Naive thymus-derived CD8-positive, alpha-beta T cell (primary cell): ENCODE data around the gene RANBP10. TPM values are rescaled to one million over a fixed set of nuclear protein-coding genes. Genes with fewer than 3 reads are reported as not detected.

Source experiments
- ATAC-seq, 2 donors: fragments of 150-1000 bp; cut with Tn5 transposase in 1 of 2; sonication (Bioruptor Pico), chemical (Tn5 transposase) in 1 of 2; 1 replicate in 1 of 2; 2 replicates in 1 of 2; pipeline ENCODE4 v1.10.0; 2021; ENCODE audit warnings: mild to moderate bottlenecking in 2 of 2, moderate library complexity in 2 of 2
- POLR2A ChIA-PET: fragments of 350-600 bp; sonication (Branson Sonifier 250); formaldehyde crosslinking; loops from one replicate; lab custom pipeline; 2021; ENCODE audit warnings: antibody characterized with exemption; lab: Charles Lee
- DNase-seq, 10 donors: peaks; one replicate each; pipeline versions ENCODE4 v3.0.0 to v3.0.0-alpha.2; 2020 to 2022
- H3K27ac Mint-ChIP-seq, 10 donors: one replicate each; pipeline ENCODE4 v1.8.0; 2020 to 2022; ENCODE audit warnings: mild to moderate bottlenecking in 10 of 10, mixed read lengths in 10 of 10, moderate library complexity in 4 of 10, inconsistent platforms in 1 of 10
- H3K27me3 Mint-ChIP-seq, 5 donors: one replicate each; pipeline ENCODE4 v1.8.0; 2021 to 2022; ENCODE audit warnings: mixed read lengths in 5 of 5
- H3K36me3 Mint-ChIP-seq, 3 donors: one replicate each; pipeline ENCODE4 v1.8.0; 2020 to 2022; ENCODE audit warnings: mixed read lengths in 3 of 3, mild to moderate bottlenecking in 2 of 3, inconsistent platforms in 1 of 3
- H3K4me1 Mint-ChIP-seq, 4 donors: one replicate each; pipeline ENCODE4 v1.8.0; 2021 to 2022; ENCODE audit warnings: mixed read lengths in 4 of 4
- H3K4me3 Mint-ChIP-seq, 10 donors: one replicate each; pipeline ENCODE4 v1.8.0; 2020 to 2022; ENCODE audit warnings: mild to moderate bottlenecking in 10 of 10, mixed read lengths in 10 of 10, moderate library complexity in 6 of 10, inconsistent platforms in 1 of 10
- H3K9me3 Mint-ChIP-seq, 9 donors: one replicate each; pipeline ENCODE4 v1.8.0; 2020 to 2022; ENCODE audit warnings: mixed read lengths in 9 of 9, mild to moderate bottlenecking in 3 of 9, inconsistent platforms in 1 of 9, moderate library complexity in 1 of 9
- polyA plus RNA-seq, 3 donors: library from polyadenylated mRNA; unstranded; fragments of 300-500 nt; fragmentation: Illumina TruSeq; gene quantifications; one replicate each; pipeline ENCODE4 v1.2.3, GENCODE V29; 2021
- total RNA-seq, 8 experiments: library from RNA in 2 of 8; stranded (reverse) in 2 of 8; gene quantifications; one replicate each; pipeline ENCODE4 v1.2.3 and lab custom pipeline; 2021 to 2026

The RANBP10 gene
- total and polyA plus RNA-seq, 5 experiments from 2014 or later, result 5.8 to 23.6 (median 13.8) TPM

DNA sequence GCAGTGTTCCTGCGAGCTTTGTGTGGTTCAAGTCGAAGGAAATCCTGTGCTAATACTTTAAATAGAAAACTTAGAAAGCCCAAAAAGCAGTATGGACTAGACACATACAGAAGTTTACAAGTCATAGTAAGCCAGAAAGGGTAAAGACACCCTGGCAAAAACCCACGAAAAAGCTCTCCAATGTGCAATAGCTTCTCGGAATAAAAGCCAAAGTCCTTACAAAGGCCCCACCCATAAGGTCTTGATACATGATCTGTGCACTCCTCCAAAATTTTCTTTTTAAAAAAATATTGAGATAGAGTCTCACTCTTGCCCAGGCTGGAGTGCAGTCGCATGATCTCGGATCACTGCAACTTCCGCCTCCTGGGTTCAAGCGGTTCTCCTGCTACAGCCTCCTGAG is 129.4 kb downstream of the RANBP10 start:
- POLR2A ChIA-PET, result no interaction called here
- H3K27ac Mint-ChIP-seq, result peak overlapping the region in 2 of 10 donors; percentile 34 to 75
- peaks cover 0 to 10% (median 4%) of the 10 kb centered on the region in 4 donors for H3K4me1 Mint-ChIP-seq
- no peaks in the 10 kb centered on the region for H3K9me3 Mint-ChIP-seq
- H3K4me3 Mint-ChIP-seq, result no peak overlapping the region
- H3K36me3 Mint-ChIP-seq, result no peaks in the 10 kb centered on the region
- DNase-seq (no peak), ATAC-seq (no peak)
- H3K27me3 Mint-ChIP-seq, result no peaks in the 10 kb centered on the region

DNA sequence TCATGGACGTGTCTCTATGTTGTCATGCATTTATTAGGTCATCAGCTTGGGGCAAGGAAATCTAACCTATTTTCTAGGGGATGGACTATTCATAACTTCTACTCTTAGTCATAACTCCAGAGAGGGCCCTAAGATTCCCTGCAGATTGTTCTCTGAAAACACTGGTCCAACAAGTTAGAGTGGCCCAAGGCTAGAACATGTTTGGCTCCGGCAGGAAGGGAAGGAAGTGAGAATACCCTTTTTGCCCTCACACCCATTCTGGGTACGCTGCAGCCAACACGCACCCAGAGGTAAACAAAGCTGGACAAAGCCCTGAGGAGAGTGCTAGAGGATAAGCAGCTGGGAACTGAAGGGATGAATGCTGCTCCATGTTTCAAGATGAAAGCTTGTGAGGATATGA is 129.8 kb downstream of the RANBP10 start:
- Mint-ChIP-seq H3K36me3 (no peaks in the 10 kb centered on the region), H3K27me3 (no peaks in the 10 kb centered on the region), H3K27ac (peak overlapping the region in 2 of 10 donors; percentile 47 to 75), H3K9me3 (no peaks in the 10 kb centered on the region), H3K4me1 (peaks cover 0 to 10% (median 4%) of the 10 kb centered on the region in 4 donors), H3K4me3 (no peak overlapping the region)
- ATAC-seq, result no peak
- POLR2A ChIA-PET, result no interaction called here
- peak in 1 of 10 donors; percentile 10 for DNase-seq

- Mint-ChIP-seq H3K4me3 (no peak overlapping the region), H3K27ac (peak overlapping the region in 1 of 10 donors; percentile 51), H3K27me3 (no peaks in the 10 kb centered on the region), H3K36me3 (no peaks in the 10 kb centered on the region), H3K4me1 (peaks cover 0 to 10% (median 4%) of the 10 kb centered on the region in 4 donors), H3K9me3 (no peaks in the 10 kb centered on the region)
- ATAC-seq (no peak), DNase-seq (no peak)
- POLR2A ChIA-PET, result no interaction called here
Measured at GRCh38 chr16:67675999-67676398, 130.4 kb downstream of the RANBP10 start.

DNA sequence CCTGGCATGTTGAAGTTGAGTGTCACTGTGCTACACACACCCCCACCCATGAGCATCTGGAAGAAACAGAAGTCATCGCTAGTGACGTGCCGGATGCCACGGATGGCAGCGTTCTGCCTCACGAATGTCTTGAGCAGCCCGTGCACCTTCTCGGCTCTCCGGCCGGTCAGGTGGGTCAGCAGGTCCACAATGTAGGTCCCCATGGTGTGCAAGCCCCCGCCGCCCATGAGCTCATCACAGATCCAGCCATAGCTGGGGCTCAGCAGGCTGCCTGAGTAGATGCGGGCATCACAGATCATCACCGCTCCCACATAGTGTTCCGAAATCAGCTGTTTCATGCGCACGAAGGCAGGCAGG is 130.8 kb downstream of the RANBP10 start:
- POLR2A ChIA-PET, result no interaction called here
- ATAC-seq (no peak), DNase-seq (peak in 1 of 10 donors; percentile 61)
- H3K36me3 Mint-ChIP-seq, result no peaks in the 10 kb centered on the region
- peaks cover 0 to 10% (median 4%) of the 10 kb centered on the region in 4 donors for H3K4me1 Mint-ChIP-seq
- no peak overlapping the region for H3K4me3 Mint-ChIP-seq
- H3K9me3 Mint-ChIP-seq, result no peaks in the 10 kb centered on the region
- H3K27ac Mint-ChIP-seq, result no peak overlapping the region
- no peaks in the 10 kb centered on the region for H3K27me3 Mint-ChIP-seq

GRCh38 chr16:67674851-67675578 is 131.3 kb downstream of the RANBP10 start:
- ATAC-seq, result no peak
- Mint-ChIP-seq H3K27ac (peak overlapping the region in 2 of 10 donors; percentile 3 to 75), H3K9me3 (no peaks in the 10 kb centered on the region), H3K27me3 (no peaks in the 10 kb centered on the region), H3K4me3 (no peak overlapping the region), H3K36me3 (no peaks in the 10 kb centered on the region), H3K4me1 (peaks cover 0 to 10% (median 4%) of the 10 kb centered on the region in 4 donors)
- DNase-seq, result peak in 1 of 10 donors; percentile 34
- POLR2A ChIA-PET, result no interaction called here

- Mint-ChIP-seq H3K27me3 (no peaks in the 10 kb centered on the region), H3K9me3 (no peaks in the 10 kb centered on the region), H3K4me1 (peaks cover 0 to 14% (median 5%) of the 10 kb centered on the region in 4 donors), H3K36me3 (no peaks in the 10 kb centered on the region), H3K4me3 (no peak overlapping the region), H3K27ac (peak overlapping the region in 7 of 10 donors; percentile 28 to 88 (median 73))
- DNase-seq (peak in 1 of 10 donors; percentile 55), ATAC-seq (no peak)
- POLR2A ChIA-PET, result no interaction called here
Measured at GRCh38 chr16:67673712-67674580, 132.4 kb downstream of the RANBP10 start.

Other genes with a start within 250 kb of the RANBP10 start
- gene CTCF, start 244.0 kb downstream of the RANBP10 start, total RNA-seq, result 10 to 100 TPM; 67.5 to 67.6 TPM
- gene CTCF, start 244.0 kb downstream of the RANBP10 start, polyA plus RNA-seq, result 10 to 100 TPM; 37.1 to 61.1 (median 51.9) TPM
- gene CARMIL2, start 161.4 kb downstream of the RANBP10 start, total RNA-seq, result 100 to 1,000 TPM; 184 to 189 TPM
- 10 to 100 TPM; 12.8 to 28.7 (median 13.3) TPM for gene CARMIL2, start 161.4 kb downstream of the RANBP10 start, polyA plus RNA-seq
- gene ACD, start 146.3 kb downstream of the RANBP10 start, total RNA-seq, result 10 to 100 TPM; 41.8 to 46.6 TPM
- gene ACD, start 146.3 kb downstream of the RANBP10 start, polyA plus RNA-seq, result 10 to 100 TPM; 24.6 to 38.1 (median 28.2) TPM
- gene PARD6A, start 145.6 kb downstream of the RANBP10 start, total RNA-seq, result 1 to 10 TPM; 4.3 to 6.0 TPM
- gene PARD6A, start 145.6 kb downstream of the RANBP10 start, polyA plus RNA-seq, result 10 to 100 TPM; 10.6 to 13.3 (median 11.2) TPM
- 1 to 10 TPM; 7.5 to 8.4 TPM for gene ENKD1, start 139.8 kb downstream of the RANBP10 start, total RNA-seq
- gene ENKD1, start 139.8 kb downstream of the RANBP10 start, polyA plus RNA-seq, result 1 to 10 TPM; 1.5 to 2.8 (median 1.6) TPM
- gene C16orf86, start 139.7 kb downstream of the RANBP10 start, total RNA-seq, result 1 to 10 TPM; 4.7 to 6.1 TPM
- 1 to 10 TPM; 4.3 to 5.1 (median 4.3) TPM for gene C16orf86, start 139.7 kb downstream of the RANBP10 start, polyA plus RNA-seq
- 10 to 100 TPM; 12.7 to 13.0 TPM for gene GFOD2, start 87.2 kb downstream of the RANBP10 start, total RNA-seq
- gene GFOD2, start 87.2 kb downstream of the RANBP10 start, polyA plus RNA-seq, result 10 to 100 TPM in 1 of 3 donors, 1 to 10 TPM in 2; 6.0 to 10.9 (median 6.5) TPM
- 1 to 10 TPM; 1.0 to 1.2 TPM for gene TSNAXIP1, start 329 bp upstream of the RANBP10 start, total RNA-seq
- gene TSNAXIP1, start 329 bp upstream of the RANBP10 start, polyA plus RNA-seq, result under 1 TPM in 1 of 3 donors, not detected in 2; 0.14 TPM
- 10 to 100 TPM; 63.8 to 63.9 TPM for gene THAP11, start 35.8 kb upstream of the RANBP10 start, total RNA-seq
- gene THAP11, start 35.8 kb upstream of the RANBP10 start, polyA plus RNA-seq, result 100 to 1,000 TPM; 132 to 158 (median 143) TPM
- gene NUTF2, start 40.4 kb upstream of the RANBP10 start, total RNA-seq, result 10 to 100 TPM; 37.0 to 40.6 TPM
- 100 to 1,000 TPM; 109 to 124 (median 114) TPM for gene NUTF2, start 40.4 kb upstream of the RANBP10 start, polyA plus RNA-seq
- 100 to 1,000 TPM; 108 to 117 TPM for gene CENPT, start 41.1 kb upstream of the RANBP10 start, total RNA-seq
- 10 to 100 TPM; 11.8 to 17.8 (median 13.1) TPM for gene CENPT, start 41.1 kb upstream of the RANBP10 start, polyA plus RNA-seq
- 100 to 1,000 TPM; 123 to 136 TPM for gene EDC4, start 66.5 kb upstream of the RANBP10 start, total RNA-seq
- gene EDC4, start 66.5 kb upstream of the RANBP10 start, polyA plus RNA-seq, result 10 to 100 TPM; 22.7 to 44.0 (median 40.8) TPM
- gene NRN1L, start 78.3 kb upstream of the RANBP10 start, total RNA-seq, result 1 to 10 TPM; 2.6 to 5.3 TPM
- not detected for gene NRN1L, start 78.3 kb upstream of the RANBP10 start, polyA plus RNA-seq
- gene PSKH1, start 86.7 kb upstream of the RANBP10 start, total RNA-seq, result 10 to 100 TPM; 26.6 to 28.6 TPM
- 10 to 100 TPM; 20.8 to 34.5 (median 22.2) TPM for gene PSKH1, start 86.7 kb upstream of the RANBP10 start, polyA plus RNA-seq
- gene CTRL, start 125.3 kb upstream of the RANBP10 start, total RNA-seq, result 10 to 100 TPM; 10.5 to 12.6 TPM
- 1 to 10 TPM; 2.2 to 2.8 (median 2.8) TPM for gene CTRL, start 125.3 kb upstream of the RANBP10 start, polyA plus RNA-seq
- 100 to 1,000 TPM; 127 to 138 TPM for gene PSMB10, start 130.3 kb upstream of the RANBP10 start, total RNA-seq
- 100 to 1,000 TPM; 450 to 514 (median 493) TPM for gene PSMB10, start 130.3 kb upstream of the RANBP10 start, polyA plus RNA-seq
- gene LCAT, start 137.6 kb upstream of the RANBP10 start, total RNA-seq, result 10 to 100 TPM; 14.1 to 14.7 TPM
- gene LCAT, start 137.6 kb upstream of the RANBP10 start, polyA plus RNA-seq, result under 1 TPM; 0.52 to 0.84 (median 0.80) TPM
- 10 to 100 TPM; 35.8 to 36.4 TPM for gene SLC12A4, start 162.1 kb upstream of the RANBP10 start, total RNA-seq
- 1 to 10 TPM; 3.0 to 5.6 (median 5.2) TPM for gene SLC12A4, start 162.1 kb upstream of the RANBP10 start, polyA plus RNA-seq
- 1 to 10 TPM; 2.9 to 3.1 TPM for gene DPEP3, start 173.9 kb upstream of the RANBP10 start, total RNA-seq
- gene DPEP3, start 173.9 kb upstream of the RANBP10 start, polyA plus RNA-seq, result 1 to 10 TPM in 2 of 3 donors, under 1 TPM in 1; 0.50 to 1.5 (median 1.1) TPM
- 100 to 1,000 TPM; 151 to 157 TPM for gene DPEP2, start 192.9 kb upstream of the RANBP10 start, total RNA-seq
- 10 to 100 TPM; 29.0 to 47.9 (median 40.4) TPM for gene DPEP2, start 192.9 kb upstream of the RANBP10 start, polyA plus RNA-seq
- not detected for gene DPEP2NB, start 209.4 kb upstream of the RANBP10 start, total RNA-seq
- not detected for gene DPEP2NB, start 209.4 kb upstream of the RANBP10 start, polyA plus RNA-seq
- gene DDX28, start 216.7 kb upstream of the RANBP10 start, total RNA-seq, result 10 to 100 TPM; 25.0 to 26.2 TPM
- 10 to 100 TPM; 49.7 to 60.6 (median 53.9) TPM for gene DDX28, start 216.7 kb upstream of the RANBP10 start, polyA plus RNA-seq
- 10 to 100 TPM; 18.2 to 21.1 TPM for gene DUS2, start 216.7 kb upstream of the RANBP10 start, total RNA-seq
- gene DUS2, start 216.7 kb upstream of the RANBP10 start, polyA plus RNA-seq, result 10 to 100 TPM in 2 of 3 donors, 1 to 10 TPM in 1; 6.4 to 13.1 (median 10.5) TPM